HG02610 (cell line): Measurements from ENCODE around the gene RNFT2.

Experiments used
- ATAC-seq: cut with Tn5 transposase; IDR thresholded peaks from one replicate; pipeline ENCODE4 v1.9.1; 2021; ENCODE audit warnings: mild to moderate bottlenecking, moderate library complexity; ENCODE audit not compliant: unreplicated experiment

Gene RNFT2

DNA sequence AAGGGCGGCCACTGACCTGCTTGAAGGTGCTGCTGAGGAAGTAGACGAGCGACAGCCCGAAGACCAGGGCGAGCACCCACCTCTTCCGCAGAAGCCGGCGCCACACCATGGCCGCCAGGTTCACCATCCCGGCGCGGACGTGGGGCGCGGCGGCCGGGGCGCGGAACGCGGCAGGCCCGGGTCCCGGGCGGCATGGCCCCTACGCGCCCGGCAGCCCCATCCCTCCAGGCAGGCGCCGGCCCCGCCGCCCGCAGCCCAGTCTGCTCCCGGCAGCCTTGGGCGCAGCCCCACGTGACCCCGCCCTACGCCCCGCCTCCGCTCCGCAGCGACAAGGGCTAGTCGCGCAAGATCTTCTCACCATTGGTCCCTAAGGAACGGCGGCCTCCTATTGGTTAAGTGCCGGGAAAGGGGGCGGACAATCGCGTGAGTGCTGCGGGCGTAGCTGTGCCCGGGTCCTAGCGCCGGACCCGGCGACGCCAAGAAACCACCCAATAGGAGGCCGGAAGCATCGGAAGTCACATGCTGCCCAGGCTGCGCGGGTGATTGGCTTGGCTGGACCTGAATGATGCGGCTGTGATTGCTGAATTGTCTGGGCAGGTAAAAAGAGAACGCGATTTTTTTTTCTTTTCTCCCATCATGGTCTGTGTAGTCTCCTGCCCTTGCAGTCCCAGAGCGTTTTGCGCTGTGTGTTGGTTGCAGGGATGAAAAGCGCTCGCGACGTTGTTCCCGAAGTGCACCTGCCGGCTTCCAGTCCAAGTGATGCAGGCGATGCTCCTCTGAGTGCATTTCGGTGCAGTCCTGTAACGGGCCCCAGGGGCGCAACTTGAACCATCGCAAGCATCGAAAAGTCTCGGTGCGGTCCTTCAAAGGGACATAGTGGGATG, at the start of gene RNFT2, which contains the start of gene SPRING1:
Gene RNFT2 (plus strand): TSS at position 542 of the 884 bp plus-strand sequence. CDS start 2,183 bp downstream, outside the sequence.
Gene SPRING1 (minus strand): TSS at position 296 of the 884 bp plus-strand sequence. CDS start 169 bp downstream, at position 127.
- ATAC-seq = peak; percentile 99

- ATAC-seq = no peak
These were observed 48.6 kb upstream of the RNFT2 start for GRCh38 chr12:116689521-116689920.

- ATAC-seq = no peak
These were observed 48.0 kb upstream of the RNFT2 start for GRCh38 chr12:116689979-116690744.

GRCh38 chr12:116691205-116691604, 46.9 kb upstream of the RNFT2 start:
- ATAC-seq = no peak

DNA sequence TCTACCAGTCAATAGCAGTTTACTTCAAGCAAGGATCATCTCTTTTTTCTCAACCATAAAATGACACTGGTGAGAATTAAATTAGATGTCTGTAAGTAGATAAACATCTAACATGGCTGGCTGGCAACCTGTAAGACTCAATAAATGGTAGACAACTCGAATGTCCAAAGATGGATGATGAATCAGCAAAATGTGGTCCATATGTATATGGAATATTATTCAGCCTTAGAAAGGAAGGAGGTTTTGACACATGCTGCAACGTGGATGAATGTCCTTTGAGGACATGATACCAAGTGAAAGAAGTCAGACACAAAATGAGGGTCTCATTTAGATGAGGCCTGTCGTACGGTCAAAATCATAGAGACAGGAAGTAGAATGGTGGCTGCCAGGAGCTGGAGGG, 46.5 kb upstream of the RNFT2 start:
- ATAC-seq = no peak

DNA sequence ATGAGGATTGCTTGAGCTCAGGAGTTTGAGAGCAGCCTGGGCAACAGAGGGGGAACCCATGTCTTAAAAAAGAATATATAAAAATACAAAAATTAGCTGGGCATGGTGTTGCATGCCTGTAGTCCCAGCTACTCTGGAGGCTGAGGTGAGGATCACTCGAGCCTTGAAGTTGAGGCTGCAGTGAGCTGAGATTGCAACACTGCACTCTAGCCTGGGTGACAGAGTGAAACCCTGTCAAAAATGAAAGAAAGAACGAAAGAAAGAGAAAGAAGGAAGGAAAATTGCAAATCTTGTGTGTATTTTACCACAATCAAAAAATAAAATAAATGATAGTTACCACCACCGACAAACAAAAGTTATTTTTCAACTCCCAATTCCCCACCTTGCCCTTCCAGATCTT, 45.5 kb upstream of the RNFT2 start:
- no peak for ATAC-seq

- ATAC-seq = no peak
These were observed 44.6 kb upstream of the RNFT2 start for GRCh38 chr12:116693286-116694227.

- no peak for ATAC-seq
These were observed 43.3 kb upstream of the RNFT2 start for GRCh38 chr12:116694653-116695463.

GRCh38 chr12:116695464-116695725, 42.7 kb upstream of the RNFT2 start:
- ATAC-seq = no peak

GRCh38 chr12:116697305-116697704, 40.8 kb upstream of the RNFT2 start:
- no peak for ATAC-seq

- no peak for ATAC-seq
These were observed 40.4 kb upstream of the RNFT2 start for GRCh38 chr12:116697716-116698115.

- no peak for ATAC-seq
These were observed 40.0 kb upstream of the RNFT2 start for GRCh38 chr12:116698116-116698515.

DNA sequence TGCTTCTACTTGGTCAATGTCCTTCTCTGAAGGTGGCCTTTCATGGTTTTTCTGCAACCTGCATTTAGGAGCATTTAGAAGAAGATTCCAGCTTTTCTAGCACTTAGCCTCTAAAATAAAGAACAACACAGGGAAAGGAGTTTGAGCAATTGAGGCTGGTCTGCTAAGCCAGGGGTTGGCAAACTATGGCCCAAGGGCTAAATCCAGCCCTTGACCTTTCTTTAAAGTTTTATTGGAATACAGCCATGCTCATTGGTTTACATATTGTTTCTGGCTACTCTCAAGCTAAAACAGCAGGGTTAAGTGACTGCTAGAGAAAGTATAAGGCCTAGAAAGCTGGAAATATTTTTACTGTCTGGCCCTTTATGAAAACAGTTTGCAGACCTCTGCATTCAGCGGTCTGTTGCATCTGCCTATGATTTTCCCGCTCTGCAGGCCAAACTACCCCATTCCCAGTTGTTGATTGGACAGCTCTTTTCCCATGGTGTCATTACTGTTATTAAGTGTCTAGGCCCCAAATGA, 39.5 kb upstream of the RNFT2 start:
- no peak for ATAC-seq

- ATAC-seq = no peak
These were observed 38.0 kb upstream of the RNFT2 start for GRCh38 chr12:116700066-116700465.

- no peak for ATAC-seq
These were observed 36.7 kb upstream of the RNFT2 start for GRCh38 chr12:116701432-116701831.

GRCh38 chr12:116703214-116703795, 34.8 kb upstream of the RNFT2 start:
- no peak for ATAC-seq

GRCh38 chr12:116707751-116708150, 30.4 kb upstream of the RNFT2 start:
- no peak for ATAC-seq

- no peak for ATAC-seq
These were observed 29.0 kb upstream of the RNFT2 start for GRCh38 chr12:116708826-116709756.
